A549 treated with Mapracorat at 1 μM for 4 hours (cell line): Measurements from ENCODE around the gene PI16. TPM values are rescaled to one million over a fixed set of nuclear protein-coding genes. Genes with fewer than 3 reads are reported as not detected.

Experiments used
- total RNA-seq: library from RNA; stranded (reverse); fragments of 200-300 nt; extraction: Qiagen RNA extraction; gene quantifications from 5 replicates; pipeline ENCODE4 v1.2.3, GENCODE V29; 2022

PI16 gene, protein sequence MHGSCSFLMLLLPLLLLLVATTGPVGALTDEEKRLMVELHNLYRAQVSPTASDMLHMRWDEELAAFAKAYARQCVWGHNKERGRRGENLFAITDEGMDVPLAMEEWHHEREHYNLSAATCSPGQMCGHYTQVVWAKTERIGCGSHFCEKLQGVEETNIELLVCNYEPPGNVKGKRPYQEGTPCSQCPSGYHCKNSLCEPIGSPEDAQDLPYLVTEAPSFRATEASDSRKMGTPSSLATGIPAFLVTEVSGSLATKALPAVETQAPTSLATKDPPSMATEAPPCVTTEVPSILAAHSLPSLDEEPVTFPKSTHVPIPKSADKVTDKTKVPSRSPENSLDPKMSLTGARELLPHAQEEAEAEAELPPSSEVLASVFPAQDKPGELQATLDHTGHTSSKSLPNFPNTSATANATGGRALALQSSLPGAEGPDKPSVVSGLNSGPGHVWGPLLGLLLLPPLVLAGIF
- not detected in 5 replicates for total RNA-seq

DNA sequence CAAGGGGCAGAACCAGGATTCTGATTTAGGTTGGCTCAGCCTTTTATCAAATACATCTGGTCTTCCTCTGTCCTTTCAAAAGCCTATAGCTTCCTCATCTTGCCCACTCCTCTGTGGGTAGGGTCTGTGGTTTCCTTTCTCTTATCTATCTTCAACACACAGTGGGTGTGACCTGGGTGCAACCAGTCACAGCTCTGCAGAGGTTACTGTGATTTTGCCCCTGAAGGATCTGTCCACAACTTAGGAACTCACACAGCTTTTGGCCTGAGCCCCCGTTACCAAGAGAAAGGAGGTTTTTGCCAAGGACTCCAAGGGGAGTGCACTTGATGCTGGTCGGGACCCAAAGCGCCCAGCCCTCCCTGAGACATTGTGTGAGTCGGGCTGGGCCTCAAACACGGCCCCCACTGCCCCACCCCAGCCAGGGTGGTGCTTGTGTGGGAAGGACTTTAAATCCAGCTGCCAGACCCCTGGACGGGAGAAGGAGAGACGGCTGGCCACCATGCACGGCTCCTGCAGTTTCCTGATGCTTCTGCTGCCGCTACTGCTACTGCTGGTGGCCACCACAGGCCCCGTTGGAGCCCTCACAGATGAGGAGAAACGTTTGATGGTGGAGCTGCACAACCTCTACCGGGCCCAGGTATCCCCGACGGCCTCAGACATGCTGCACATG is at the start of gene PI16:
Gene PI16, plus strand, starts transcription at position 477 of the 670 bp plus-strand sequence. Its CDS starts 23 bp downstream, at position 500.

DNA sequence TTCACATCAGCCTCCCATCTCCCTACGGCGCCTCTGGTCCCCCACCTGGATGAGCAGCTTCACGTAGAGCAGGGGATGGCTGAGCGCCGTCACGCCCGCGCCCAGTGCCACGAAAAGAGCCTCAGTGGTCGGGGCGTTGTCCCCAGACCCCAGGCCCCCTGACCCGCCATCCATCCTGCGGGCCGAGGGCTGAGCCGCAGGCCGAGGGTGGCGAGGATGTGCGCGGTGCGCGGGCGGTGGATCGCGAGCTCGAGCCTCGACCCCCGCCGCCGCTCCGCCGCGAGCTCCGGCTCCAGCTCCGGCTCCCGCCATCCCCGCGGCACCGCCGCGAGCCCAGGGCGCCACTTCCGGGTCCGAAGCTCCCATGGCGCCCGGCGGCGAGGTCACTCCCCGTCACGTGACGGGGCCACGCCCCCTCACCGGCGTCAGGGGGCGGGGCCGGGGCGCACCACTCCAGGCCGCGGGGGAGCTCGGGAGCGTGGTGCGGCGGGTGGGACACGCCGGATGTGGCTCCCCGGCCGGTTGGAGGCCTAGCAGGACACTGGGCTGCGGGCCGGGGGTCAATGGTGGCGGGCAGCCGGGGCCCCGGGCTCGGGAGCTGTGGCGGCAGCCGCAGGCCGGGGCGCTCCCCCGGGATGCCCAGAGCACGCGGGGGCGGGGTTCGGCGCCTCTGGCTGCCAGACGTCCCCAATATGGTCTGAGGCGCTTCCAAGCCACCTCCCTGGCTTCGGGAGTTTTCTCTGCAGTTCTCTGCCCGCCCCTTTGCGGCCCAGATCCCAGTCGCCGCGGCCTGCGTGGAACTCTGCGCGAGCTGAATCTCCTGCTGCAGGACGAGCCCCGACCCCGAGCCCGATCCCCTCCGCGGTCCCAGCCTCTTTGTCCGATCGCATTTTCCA is 31.5 kb downstream of the PI16 start, which contains the start of gene MTCH1:
Gene MTCH1, minus strand, starts transcription at position 389 of the 896 bp plus-strand sequence. Its CDS starts 23 bp downstream, at position 366.

DNA sequence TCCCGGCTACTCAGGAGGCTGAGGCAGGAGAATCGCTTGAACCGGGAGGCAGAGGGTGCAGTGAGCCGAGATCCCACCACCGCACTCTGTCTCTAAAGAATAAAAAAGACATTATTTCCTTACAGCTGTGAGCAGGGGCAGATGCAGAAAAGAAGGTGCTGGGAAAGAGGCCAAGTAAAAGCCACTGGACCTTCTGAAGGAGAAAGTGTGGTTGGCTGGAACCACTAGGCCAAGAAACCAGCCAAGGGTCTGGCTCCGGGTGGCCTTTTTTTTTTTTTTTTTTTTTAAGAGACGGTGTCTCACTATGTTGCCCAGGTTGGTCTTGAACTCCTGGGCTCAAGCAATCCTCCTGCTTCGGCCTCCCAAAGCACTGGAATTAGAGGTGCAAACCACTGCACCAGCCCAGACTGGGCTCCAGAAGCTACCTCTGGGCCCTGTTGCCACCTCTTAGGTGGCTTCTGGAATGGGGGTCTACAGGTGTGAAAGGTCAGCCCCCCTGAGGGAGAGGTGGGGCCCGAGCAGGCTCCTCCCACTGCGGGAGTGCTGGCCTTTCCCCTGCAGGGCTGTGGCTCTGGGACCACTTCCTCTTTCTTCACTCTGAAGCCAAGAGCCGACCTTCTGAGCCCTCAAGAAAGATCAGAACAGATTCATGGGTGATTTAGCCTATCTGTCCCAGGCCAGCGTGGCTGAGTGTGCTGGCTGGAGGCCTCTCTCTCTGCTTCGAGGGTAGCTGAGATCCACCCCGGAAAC is 50.7 kb downstream of the PI16 start, which contains the start of gene FGD2:
Gene FGD2, plus strand, starts transcription at position 595 of the 750 bp plus-strand sequence. CDS start 163 bp downstream, outside the sequence.

Other genes with a start within 250 kb of the PI16 start
- gene CPNE5, start 115.3 kb upstream of the PI16 start, total RNA-seq, result 0.06 to 0.20 TPM (median 0.12 TPM) in 5 replicates
- gene PPIL1, start 79.9 kb upstream of the PI16 start, total RNA-seq, result 41.6 to 46.3 TPM (median 43.4 TPM) in 5 replicates
- 13.4 to 19.0 TPM (median 16.5 TPM) in 5 replicates for gene C6orf89, start 68.8 kb upstream of the PI16 start, total RNA-seq
- 112 to 137 TPM (median 134 TPM) in 5 replicates for gene MTCH1, start 31.5 kb downstream of the PI16 start, total RNA-seq
- gene FGD2, start 50.9 kb downstream of the PI16 start, total RNA-seq, result 0.04 to 0.08 TPM in 2 of 5 replicates, not detected in the others
- gene PIM1, start 215.4 kb downstream of the PI16 start, total RNA-seq, result 10.0 to 14.2 TPM (median 12.8 TPM) in 5 replicates